GM21526 (cell line): ENCODE data around the gene ASH1L.
"Not testable (repeated sequence)": the region's sequence is repeated elsewhere in the genome, so short reads cannot be mapped to it uniquely, and the experiment has no call there.

Experiments
- ATAC-seq: cut with Tn5 transposase; IDR thresholded peaks from one replicate; pipeline ENCODE4 v1.9.1; 2021; ENCODE audit warnings: moderate library complexity; ENCODE audit not compliant: unreplicated experiment, low FRiP score

Gene ASH1L

GRCh38 chr1:155562581-155563376, at the start of gene ASH1L:
Gene ASH1L, minus strand, starts transcription at chr1:155562803. Its CDS starts 41,284 bp downstream, at chr1:155521519.
- ATAC-seq = peak; percentile 70

GRCh38 chr1:155610257-155610647, 47.6 kb upstream of the ASH1L start:
- ATAC-seq = not testable (repeated sequence)

- ATAC-seq = peak; percentile 89
Observed at GRCh38 chr1:155609515-155610256, 47.1 kb upstream of the ASH1L start, which contains the start of gene MSTO1. Gene MSTO1, plus strand, starts transcription at chr1:155610218. Its CDS starts 31 bp downstream, at chr1:155610249.

GRCh38 chr1:155608888-155609225, 46.3 kb upstream of the ASH1L start:
- no peak for ATAC-seq

- ATAC-seq = no peak
Observed at GRCh38 chr1:155607708-155608107, 45.1 kb upstream of the ASH1L start.

GRCh38 chr1:155599828-155600572, 37.4 kb upstream of the ASH1L start:
- ATAC-seq = not testable (repeated sequence)

GRCh38 chr1:155598842-155599331, 36.3 kb upstream of the ASH1L start:
- no peak for ATAC-seq

- no peak for ATAC-seq
Observed at GRCh38 chr1:155596864-155597263, 34.3 kb upstream of the ASH1L start.

- ATAC-seq = not testable (repeated sequence)
Observed at GRCh38 chr1:155595877-155596474, 33.4 kb upstream of the ASH1L start.

GRCh38 chr1:155591770-155592169, 29.2 kb upstream of the ASH1L start:
- no peak for ATAC-seq

- ATAC-seq = not testable (repeated sequence)
Observed at GRCh38 chr1:155590516-155591247, 28.1 kb upstream of the ASH1L start.

- not testable (repeated sequence) for ATAC-seq
Observed at GRCh38 chr1:155589282-155589681, 26.7 kb upstream of the ASH1L start.

GRCh38 chr1:155583846-155584245, 21.2 kb upstream of the ASH1L start:
- ATAC-seq = not testable (repeated sequence)

GRCh38 chr1:155575608-155576007, 13.0 kb upstream of the ASH1L start:
- not testable (repeated sequence) for ATAC-seq

GRCh38 chr1:155574077-155574476, 11.5 kb upstream of the ASH1L start:
- no peak for ATAC-seq

- no peak for ATAC-seq
Observed at GRCh38 chr1:155570593-155570990, 8.0 kb upstream of the ASH1L start.

GRCh38 chr1:155569988-155570592, 7.5 kb upstream of the ASH1L start:
- no peak for ATAC-seq

- ATAC-seq = not testable (repeated sequence)
Observed at GRCh38 chr1:155563377-155564022, 897 bp upstream of the ASH1L start.
